PC-9 (cell line): ENCODE measurements around the gene APOL6.

ENCODE experiments used
- EZH2 ChIP-seq: fragments of 200-600 bp; sonication (generic); IDR thresholded peaks from 2 replicates; pipeline ENCODE4 v1.8.0; 2017; ENCODE audit warnings: antibody characterized with exemption, low read depth
- TF ChIP-seq, protein P1 (sequence below): fragments of 200-600 bp; sonication (generic); conservative IDR thresholded peaks from 2 replicates; pipeline ENCODE4 v1.6.1; 2017; ENCODE audit warnings: mixed run types, antibody characterized with exemption, mild to moderate bottlenecking, moderate library complexity

DNA sequence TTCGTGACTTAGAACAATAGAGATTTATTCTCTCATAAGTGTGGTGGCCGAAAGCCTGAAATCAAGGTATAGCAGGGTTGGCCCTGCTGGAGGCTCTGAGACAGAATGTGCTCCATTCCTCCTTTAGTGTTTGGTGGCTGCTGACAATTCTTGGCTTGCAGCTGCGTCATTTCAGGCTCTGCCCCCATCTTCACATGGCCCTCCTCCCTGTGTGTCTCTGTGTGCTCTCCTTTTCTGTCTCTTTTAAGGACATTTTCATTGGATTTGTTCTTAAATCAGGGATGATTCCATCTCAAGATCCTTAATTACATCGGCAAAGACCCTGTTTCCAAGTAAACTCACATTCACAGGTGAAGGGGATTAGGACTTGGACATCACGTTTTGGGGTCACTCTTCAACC, 10.2 kb upstream of the APOL6 start:
- TF ChIP-seq EZH2: no peak
- TF ChIP-seq, protein P1, sequence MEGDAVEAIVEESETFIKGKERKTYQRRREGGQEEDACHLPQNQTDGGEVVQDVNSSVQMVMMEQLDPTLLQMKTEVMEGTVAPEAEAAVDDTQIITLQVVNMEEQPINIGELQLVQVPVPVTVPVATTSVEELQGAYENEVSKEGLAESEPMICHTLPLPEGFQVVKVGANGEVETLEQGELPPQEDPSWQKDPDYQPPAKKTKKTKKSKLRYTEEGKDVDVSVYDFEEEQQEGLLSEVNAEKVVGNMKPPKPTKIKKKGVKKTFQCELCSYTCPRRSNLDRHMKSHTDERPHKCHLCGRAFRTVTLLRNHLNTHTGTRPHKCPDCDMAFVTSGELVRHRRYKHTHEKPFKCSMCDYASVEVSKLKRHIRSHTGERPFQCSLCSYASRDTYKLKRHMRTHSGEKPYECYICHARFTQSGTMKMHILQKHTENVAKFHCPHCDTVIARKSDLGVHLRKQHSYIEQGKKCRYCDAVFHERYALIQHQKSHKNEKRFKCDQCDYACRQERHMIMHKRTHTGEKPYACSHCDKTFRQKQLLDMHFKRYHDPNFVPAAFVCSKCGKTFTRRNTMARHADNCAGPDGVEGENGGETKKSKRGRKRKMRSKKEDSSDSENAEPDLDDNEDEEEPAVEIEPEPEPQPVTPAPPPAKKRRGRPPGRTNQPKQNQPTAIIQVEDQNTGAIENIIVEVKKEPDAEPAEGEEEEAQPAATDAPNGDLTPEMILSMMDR: no peak
